ENCODE results near the gene RTN4RL2.

GRCh38 chr11:57469268-57469667, 8.9 kb downstream of the RTN4RL2 start:
- TF ChIP-seq POLR2A (IDR thresholded peaks at IDR 0.05) = no peak
- TF ChIP-seq, protein P1, sequence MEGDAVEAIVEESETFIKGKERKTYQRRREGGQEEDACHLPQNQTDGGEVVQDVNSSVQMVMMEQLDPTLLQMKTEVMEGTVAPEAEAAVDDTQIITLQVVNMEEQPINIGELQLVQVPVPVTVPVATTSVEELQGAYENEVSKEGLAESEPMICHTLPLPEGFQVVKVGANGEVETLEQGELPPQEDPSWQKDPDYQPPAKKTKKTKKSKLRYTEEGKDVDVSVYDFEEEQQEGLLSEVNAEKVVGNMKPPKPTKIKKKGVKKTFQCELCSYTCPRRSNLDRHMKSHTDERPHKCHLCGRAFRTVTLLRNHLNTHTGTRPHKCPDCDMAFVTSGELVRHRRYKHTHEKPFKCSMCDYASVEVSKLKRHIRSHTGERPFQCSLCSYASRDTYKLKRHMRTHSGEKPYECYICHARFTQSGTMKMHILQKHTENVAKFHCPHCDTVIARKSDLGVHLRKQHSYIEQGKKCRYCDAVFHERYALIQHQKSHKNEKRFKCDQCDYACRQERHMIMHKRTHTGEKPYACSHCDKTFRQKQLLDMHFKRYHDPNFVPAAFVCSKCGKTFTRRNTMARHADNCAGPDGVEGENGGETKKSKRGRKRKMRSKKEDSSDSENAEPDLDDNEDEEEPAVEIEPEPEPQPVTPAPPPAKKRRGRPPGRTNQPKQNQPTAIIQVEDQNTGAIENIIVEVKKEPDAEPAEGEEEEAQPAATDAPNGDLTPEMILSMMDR (IDR thresholded peaks at IDR 0.05) = no peak
